Measurements from ENCODE around the gene TFDP2.

The TFDP2 gene

GRCh38 chr3:142065344-142065743, 84.0 kb downstream of the TFDP2 start:
- no peak for DNase-seq

GRCh38 chr3:142064454-142064853, 84.9 kb downstream of the TFDP2 start:
- no peak for DNase-seq

- DNase-seq: no peak
Measured at GRCh38 chr3:142057331-142057725, 92.0 kb downstream of the TFDP2 start.

GRCh38 chr3:142056656-142057330, 92.6 kb downstream of the TFDP2 start:
- no peak for DNase-seq

- no peak for DNase-seq
Measured at GRCh38 chr3:142053835-142054234, 95.5 kb downstream of the TFDP2 start.

GRCh38 chr3:142053244-142053643, 96.1 kb downstream of the TFDP2 start:
- DNase-seq: no peak

- no peak for DNase-seq
Measured at GRCh38 chr3:142051351-142051750, 98.0 kb downstream of the TFDP2 start.

- no peak for DNase-seq
Measured at GRCh38 chr3:142047021-142047369, 102.3 kb downstream of the TFDP2 start.

- no peak for DNase-seq
Measured at GRCh38 chr3:142046320-142047020, 102.9 kb downstream of the TFDP2 start.

GRCh38 chr3:142040941-142041491, 108.3 kb downstream of the TFDP2 start:
- DNase-seq: no peak

GRCh38 chr3:142035308-142035922, 113.9 kb downstream of the TFDP2 start:
- no peak for DNase-seq

GRCh38 chr3:142033292-142033691, 116.1 kb downstream of the TFDP2 start:
- no peak for DNase-seq

- DNase-seq: no peak
Measured at GRCh38 chr3:142031575-142031974, 117.8 kb downstream of the TFDP2 start.

- DNase-seq: no peak
Measured at GRCh38 chr3:142029791-142030190, 119.6 kb downstream of the TFDP2 start.

- DNase-seq: no peak
Measured at GRCh38 chr3:142029052-142029642, 120.2 kb downstream of the TFDP2 start.

- DNase-seq: peak; percentile 9
Measured at GRCh38 chr3:142028243-142028777, 121.0 kb downstream of the TFDP2 start.

- DNase-seq: no peak
Measured at GRCh38 chr3:142027735-142028134, 121.6 kb downstream of the TFDP2 start.

GRCh38 chr3:142027300-142027699, 122.0 kb downstream of the TFDP2 start:
- no peak for DNase-seq

- DNase-seq: no peak
Measured at GRCh38 chr3:142026333-142026732, 123.0 kb downstream of the TFDP2 start.

- DNase-seq: no peak
Measured at GRCh38 chr3:142022381-142022780, 127.0 kb downstream of the TFDP2 start.

- no peak for DNase-seq
Measured at GRCh38 chr3:142021127-142021526, 128.2 kb downstream of the TFDP2 start.

- no peak for DNase-seq
Measured at GRCh38 chr3:142019794-142020320, 129.5 kb downstream of the TFDP2 start.

GRCh38 chr3:142013993-142014392, 135.4 kb downstream of the TFDP2 start:
- DNase-seq: no peak

Measured in activated CD4-positive, alpha-beta T cell treated with anti-CD3 and anti-CD28 coated beads, Interleukin-2, amount 50 U/mL, for 1 hour (primary cell).